HG02973 (cell line): ENCODE results near the gene STAM.
"Not testable (repeated sequence)": the region's sequence is repeated elsewhere in the genome, so short reads cannot be mapped to it uniquely, and the experiment has no call there.

ENCODE experiments used
- ATAC-seq: cut with Tn5 transposase; IDR thresholded peaks from one replicate; pipeline ENCODE4 v1.9.1; 2021; ENCODE audit warnings: moderate library complexity; ENCODE audit not compliant: unreplicated experiment

The STAM gene

GRCh38 chr10:17643755-17644484, at the start of gene STAM:
Gene STAM (plus strand): TSS chr10:17644151. CDS start chr10:17644340, 189 bp downstream.
- ATAC-seq: peak; percentile 85

GRCh38 chr10:17597386-17597785, 46.6 kb upstream of the STAM start:
- ATAC-seq: no peak

- peak; percentile 54 for ATAC-seq
These were observed 44.9 kb upstream of the STAM start for GRCh38 chr10:17599089-17599488.

GRCh38 chr10:17605936-17606335, 38.0 kb upstream of the STAM start:
- no peak for ATAC-seq

GRCh38 chr10:17606547-17607040, 37.4 kb upstream of the STAM start:
- ATAC-seq: no peak

GRCh38 chr10:17607060-17607459, 36.9 kb upstream of the STAM start:
- no peak for ATAC-seq

GRCh38 chr10:17607603-17608332, 36.2 kb upstream of the STAM start:
- peak; percentile 66 for ATAC-seq

GRCh38 chr10:17609523-17610079, 34.4 kb upstream of the STAM start:
- no peak for ATAC-seq

GRCh38 chr10:17616403-17617030, 27.4 kb upstream of the STAM start:
- ATAC-seq: peak; percentile 29

GRCh38 chr10:17617031-17617911, 26.7 kb upstream of the STAM start, which contains the start of gene HACD1:
Gene HACD1 (minus strand): TSS chr10:17617374. CDS start chr10:17617339, 35 bp downstream.
- peak; percentile 64 for ATAC-seq

GRCh38 chr10:17622061-17622460, 21.9 kb upstream of the STAM start:
- no peak for ATAC-seq

- no peak for ATAC-seq
These were observed 19.0 kb upstream of the STAM start for GRCh38 chr10:17624996-17625395.

- ATAC-seq: no peak
These were observed 17.3 kb upstream of the STAM start for GRCh38 chr10:17626656-17627055.

- not testable (repeated sequence) for ATAC-seq
These were observed 11.4 kb upstream of the STAM start for GRCh38 chr10:17632590-17632989.

- no peak for ATAC-seq
These were observed 10.6 kb upstream of the STAM start for GRCh38 chr10:17633353-17633752.

GRCh38 chr10:17637869-17638268, 6.1 kb upstream of the STAM start:
- ATAC-seq: no peak

GRCh38 chr10:17640331-17640816, 3.6 kb upstream of the STAM start:
- ATAC-seq: no peak

GRCh38 chr10:17643339-17643754, 604 bp upstream of the STAM start:
- peak; percentile 8 for ATAC-seq

GRCh38 chr10:17644485-17644943, 563 bp downstream of the STAM start:
- ATAC-seq: peak; percentile 22
